SK-N-MC (cell line): ENCODE results near the gene MYH14.

Experiments
- DNase-seq: peaks from one replicate; pipeline ENCODE4 v3.0.0-alpha.2; 2011; ENCODE audit warnings: low read depth, low spot score
- H3K27ac ChIP-seq: fragments of 200-600 bp; sonication (generic); 2 replicates; pipeline ENCODE4 v1.5.1; 2016; ENCODE audit warnings: mixed run types
- H3K36me3 ChIP-seq: fragments of 200-600 bp; sonication (generic); 2 replicates; pipeline ENCODE4 v1.6.1; 2017; ENCODE audit warnings: antibody characterized with exemption, low read length, mixed read lengths; ENCODE audit not compliant: insufficient read depth
- H3K4me3 ChIP-seq: fragments of 200-600 bp; sonication (generic); 2 replicates; pipeline ENCODE4 v1.5.1; 2016
- H3K9ac ChIP-seq: fragments of 200-600 bp; sonication (generic); 2 replicates; pipeline ENCODE4 v1.8.0; 2017; ENCODE audit warnings: mixed run types, mixed read lengths; ENCODE audit not compliant: insufficient read length
- H3K9me3 ChIP-seq: fragments of 200-600 bp; sonication (generic); 2 replicates; pipeline ENCODE4 v1.6.1; 2017; ENCODE audit warnings: low read depth, mild to moderate bottlenecking, antibody characterized with exemption, low read length, moderate library complexity, mixed read lengths
- EZH2 ChIP-seq: fragments of 200-600 bp; sonication (generic); IDR thresholded peaks from one replicate; pipeline ENCODE4 v1.6.1; 2017; ENCODE audit warnings: antibody characterized with exemption
- FOXP2 ChIP-seq: optimal IDR thresholded peaks from 2 replicates; pipeline ENCODE3; 2011; ENCODE audit warnings: mild to moderate bottlenecking, moderate library complexity; ENCODE audit not compliant: insufficient read depth; ENCODE audit errors: extremely low read length, control extremely low read depth
- POLR2AphosphoS5 ChIP-seq: IDR thresholded peaks from 2 replicates; pipeline ENCODE4 v1.6.1; 2012; ENCODE audit warnings: mild to moderate bottlenecking, low read depth, low read length, borderline replicate concordance

Gene MYH14

GRCh38 chr19:50280074-50280473, 76.7 kb downstream of the MYH14 start:
- Histone ChIP-seq H3K9me3 (no peaks in the 10 kb centered on the region), H3K9ac (no peak overlapping the region), H3K4me3 (no peak overlapping the region), H3K27ac (no peak overlapping the region), H3K36me3 (no peaks in the 10 kb centered on the region)
- no peak for DNase-seq
- TF ChIP-seq FOXP2, result no peak
- no peak for TF ChIP-seq POLR2AphosphoS5
- no peak for TF ChIP-seq EZH2

GRCh38 chr19:50280983-50281382, 77.6 kb downstream of the MYH14 start:
- Histone ChIP-seq H3K36me3 (no peaks in the 10 kb centered on the region), H3K9ac (no peak overlapping the region), H3K4me3 (no peak overlapping the region), H3K9me3 (no peaks in the 10 kb centered on the region; the same call in 1 of the 2 replicates), H3K27ac (no peak overlapping the region)
- TF ChIP-seq FOXP2 (no peak), POLR2AphosphoS5 (no peak), EZH2 (no peak)
- no peak for DNase-seq

GRCh38 chr19:50281491-50281890, 78.1 kb downstream of the MYH14 start:
- H3K9ac ChIP-seq, result no peak overlapping the region
- TF ChIP-seq POLR2AphosphoS5, result no peak
- TF ChIP-seq EZH2, result no peak
- no peak for TF ChIP-seq FOXP2
- H3K4me3 ChIP-seq, result no peak overlapping the region
- H3K36me3 ChIP-seq, result no peaks in the 10 kb centered on the region
- no peak for DNase-seq
- no peaks in the 10 kb centered on the region; the same call in 1 of the 2 replicates for H3K9me3 ChIP-seq
- H3K27ac ChIP-seq, result no peak overlapping the region

- DNase-seq, result no peak
- Histone ChIP-seq H3K36me3 (no peaks in the 10 kb centered on the region), H3K4me3 (no peak overlapping the region), H3K9me3 (no peaks in the 10 kb centered on the region; the same call in 1 of the 2 replicates), H3K9ac (no peak overlapping the region), H3K27ac (no peak overlapping the region)
- TF ChIP-seq FOXP2, result no peak
- TF ChIP-seq EZH2, result no peak
- TF ChIP-seq POLR2AphosphoS5, result no peak
Measured at GRCh38 chr19:50285833-50286232, 82.4 kb downstream of the MYH14 start.

- TF ChIP-seq FOXP2, result no peak
- no peak for TF ChIP-seq EZH2
- TF ChIP-seq POLR2AphosphoS5, result no peak
- H3K9me3 ChIP-seq, result no peaks in the 10 kb centered on the region; the same call in 1 of the 2 replicates
- no peak for DNase-seq
- no peak overlapping the region for H3K27ac ChIP-seq
- no peak overlapping the region for H3K4me3 ChIP-seq
- H3K9ac ChIP-seq, result no peak overlapping the region
- H3K36me3 ChIP-seq, result no peaks in the 10 kb centered on the region
Measured at GRCh38 chr19:50286443-50286842, 83.0 kb downstream of the MYH14 start.

GRCh38 chr19:50287331-50287730, 83.9 kb downstream of the MYH14 start:
- Histone ChIP-seq H3K36me3 (no peaks in the 10 kb centered on the region), H3K4me3 (no peak overlapping the region), H3K9ac (no peak overlapping the region), H3K9me3 (no peaks in the 10 kb centered on the region; the same call in 1 of the 2 replicates), H3K27ac (no peak overlapping the region)
- no peak for DNase-seq
- TF ChIP-seq FOXP2 (no peak), POLR2AphosphoS5 (no peak), EZH2 (no peak)

- Histone ChIP-seq H3K36me3 (no peaks in the 10 kb centered on the region), H3K27ac (no peak overlapping the region), H3K9ac (no peak overlapping the region), H3K9me3 (no peaks in the 10 kb centered on the region; the same call in 1 of the 2 replicates), H3K4me3 (no peak overlapping the region)
- DNase-seq, result no peak
- no peak for TF ChIP-seq POLR2AphosphoS5
- no peak for TF ChIP-seq FOXP2
- TF ChIP-seq EZH2, result no peak
Measured at GRCh38 chr19:50288954-50289353, 85.5 kb downstream of the MYH14 start.

GRCh38 chr19:50290011-50290410, 86.6 kb downstream of the MYH14 start:
- Histone ChIP-seq H3K9me3 (no peaks in the 10 kb centered on the region; the same call in 1 of the 2 replicates), H3K36me3 (no peaks in the 10 kb centered on the region), H3K27ac (no peak overlapping the region), H3K4me3 (no peak overlapping the region), H3K9ac (no peak overlapping the region)
- TF ChIP-seq POLR2AphosphoS5 (no peak), EZH2 (no peak)
- no peak for DNase-seq

GRCh38 chr19:50290775-50291174, 87.4 kb downstream of the MYH14 start:
- no peak for DNase-seq
- Histone ChIP-seq H3K36me3 (no peaks in the 10 kb centered on the region), H3K27ac (no peak overlapping the region), H3K4me3 (no peak overlapping the region), H3K9me3 (no peaks in the 10 kb centered on the region; the same call in 1 of the 2 replicates), H3K9ac (no peak overlapping the region)
- TF ChIP-seq EZH2, result no peak
- no peak for TF ChIP-seq FOXP2
- TF ChIP-seq POLR2AphosphoS5, result no peak
